SK-N-SH (cell line): Measurements from ENCODE around the gene C1orf141. TPM values are rescaled to one million over a fixed set of nuclear protein-coding genes. Genes with fewer than 3 reads are reported as not detected.

Experiments used
- CTCF ChIA-PET: fragments of 300-600, 350-600 bp; formaldehyde crosslinking; extraction: SDS; loops from one replicate; lab custom pipeline; 2021; lab: Yijun Ruan, JAX
- POLR2A ChIA-PET: fragments of 350-600 bp; sonication (Branson Sonifier 250); formaldehyde crosslinking; extraction: SDS; loops from one replicate; lab custom pipeline; 2020; ENCODE audit warnings: antibody characterized with exemption, inconsistent platforms; lab: Yijun Ruan, JAX
- DNase-seq: peaks from one replicate; pipeline ENCODE4 v3.0.0; 2012
- H2AFZ ChIP-seq: fragments of 200-600 bp; sonication (generic); 2 replicates; pipeline ENCODE4 v1.8.1; 2016; ENCODE audit warnings: antibody characterized with exemption, mild to moderate bottlenecking, low read depth
- H3F3A ChIP-seq: fragments of 200-600 bp; sonication (generic); replicated peaks from 2 replicates; pipeline ENCODE3; 2016; ENCODE audit warnings: antibody characterized with exemption, mild to moderate bottlenecking; ENCODE audit not compliant: insufficient read depth
- H3K27ac ChIP-seq, 2 experiments: fragments of 200-500 bp in 1 of 2; fragments of 200-600 bp in 1 of 2; sonication (Bioruptor generic) in 1 of 2; sonication (generic), shearing (Covaris generic) in 1 of 2; 2 replicates each; pipeline versions ENCODE4 v1.5.1 to v1.6.1; 2014 to 2016; ENCODE audit warnings: low read depth in 2 of 2, inconsistent platforms in 1 of 2, low read length in 1 of 2, mild to moderate bottlenecking in 1 of 2, mixed read lengths in 1 of 2
- H3K27me3 ChIP-seq: fragments of 200-600 bp; sonication (generic), shearing (Covaris generic); 2 replicates; pipeline ENCODE4 v1.6.1; 2016; ENCODE audit warnings: mixed run types; ENCODE audit not compliant: insufficient read depth
- H3K36me3 ChIP-seq, 2 experiments: fragments of 200-500 bp in 1 of 2; fragments of 200-600 bp in 1 of 2; sonication (Bioruptor generic) in 1 of 2; sonication (generic) in 1 of 2; replicated peaks in 1 of 2; 2 replicates each; pipeline versions ENCODE3 to v1.5.1; 2014 to 2016; ENCODE audit warnings: low read length in 1 of 2, mild to moderate bottlenecking in 1 of 2; ENCODE audit not compliant: insufficient read depth in 2 of 2, control insufficient read depth in 1 of 2
- H3K4me1 ChIP-seq, 2 experiments: fragments of 200-500 bp in 1 of 2; fragments of 200-600 bp in 1 of 2; sonication (Bioruptor generic) in 1 of 2; sonication (generic), shearing (Covaris generic) in 1 of 2; 2 replicates each; pipeline versions ENCODE4 v1.5.1 to v1.6.1; 2014 to 2016; ENCODE audit warnings: low read depth in 1 of 2, low read length in 1 of 2, mixed run types in 1 of 2; ENCODE audit not compliant: insufficient read depth in 2 of 2, control insufficient read depth in 1 of 2
- H3K4me2 ChIP-seq: fragments of 200-600 bp; sonication (generic), shearing (Covaris generic); 2 replicates; pipeline ENCODE4 v1.6.1; 2017; ENCODE audit warnings: mixed run types
- H3K4me3 ChIP-seq, 2 experiments: fragments of 200-500 bp in 1 of 2; fragments of 200-600 bp in 1 of 2; sonication (Bioruptor generic) in 1 of 2; sonication (generic), shearing (Covaris generic) in 1 of 2; 2 replicates each; pipeline versions ENCODE4 v1.5.1 to v1.8.1; 2014 to 2016; ENCODE audit warnings: low read depth in 2 of 2, inconsistent platforms in 1 of 2, low read length in 1 of 2, mild to moderate bottlenecking in 1 of 2, mixed read lengths in 1 of 2, moderate library complexity in 1 of 2
- H3K79me2 ChIP-seq: fragments of 200-600 bp; sonication (generic); 2 replicates; pipeline ENCODE4 v1.8.1; 2017; ENCODE audit warnings: mild to moderate bottlenecking; ENCODE audit not compliant: insufficient read depth
- H3K9ac ChIP-seq: fragments of 200-600 bp; sonication (generic); 2 replicates; pipeline ENCODE4 v1.6.1; 2017; ENCODE audit warnings: mixed run types
- H3K9me2 ChIP-seq: fragments of 200-600 bp; sonication (generic); 2 replicates; pipeline ENCODE4 v1.6.1; 2017; ENCODE audit warnings: mixed run types
- H3K9me3 ChIP-seq: fragments of 200-600 bp; sonication (generic); 2 replicates; pipeline ENCODE4 v1.6.1; 2017; ENCODE audit warnings: mixed run types, mild to moderate bottlenecking, moderate library complexity
- H4K20me1 ChIP-seq: fragments of 200-600 bp; sonication (generic); 2 replicates; pipeline ENCODE4 v1.6.1; 2017; ENCODE audit warnings: mild to moderate bottlenecking, mixed run types; ENCODE audit not compliant: insufficient read depth
- CHD2 ChIP-seq: fragments of 150-350 bp; IDR thresholded peaks from 2 replicates; pipeline ENCODE4 v1.6.1; 2018; ENCODE audit warnings: low read length; ENCODE audit not compliant: partially characterized antibody
- CTCF ChIP-seq: fragments of 200-600 bp; sonication (generic); IDR thresholded peaks from 2 replicates; pipeline ENCODE4 v1.6.1; 2017; ENCODE audit warnings: antibody characterized with exemption, mild to moderate bottlenecking, moderate library complexity
- EP300 ChIP-seq, 2 experiments: IDR thresholded peaks; 2 replicates each; pipeline versions ENCODE4 v1.4.0 to v1.6.1; 2012; ENCODE audit warnings: borderline replicate concordance in 1 of 2, low read depth in 1 of 2, low read length in 1 of 2
- EZH2phosphoT487 ChIP-seq: fragments of 200-600 bp; sonication (generic); IDR thresholded peaks from 2 replicates; pipeline ENCODE4 v1.6.1; 2017; ENCODE audit warnings: low read depth, mixed run types, mild to moderate bottlenecking, antibody characterized with exemption, moderate library complexity, borderline replicate concordance
- FOXJ3 ChIP-seq: sonication (generic); formaldehyde crosslinking; IDR thresholded peaks from 2 replicates; pipeline ENCODE4 v1.5.1; 2020; ENCODE audit warnings: mild to moderate bottlenecking, missing genetic modification reagents
- GATA2 ChIP-seq: sonication (generic); formaldehyde crosslinking; IDR thresholded peaks from 2 replicates; pipeline ENCODE4 v1.5.0; 2020; ENCODE audit warnings: mild to moderate bottlenecking, missing genetic modification reagents
- IRF3 ChIP-seq: fragments of 150-350 bp; IDR thresholded peaks from 2 replicates; pipeline ENCODE4 v1.6.1; 2016; ENCODE audit warnings: mild to moderate bottlenecking, low read depth, low read length
- JUND ChIP-seq: IDR thresholded peaks from 2 replicates; pipeline ENCODE4 v1.4.0; 2012
- MAX ChIP-seq: IDR thresholded peaks from 2 replicates; pipeline ENCODE4 v1.4.0; 2012; ENCODE audit warnings: low read depth
- MEF2A ChIP-seq: IDR thresholded peaks from 2 replicates; pipeline ENCODE4 v1.4.0; 2012; ENCODE audit warnings: low read depth, borderline replicate concordance
- NFIC ChIP-seq: IDR thresholded peaks from 2 replicates; pipeline ENCODE4 v1.4.0; 2012; ENCODE audit warnings: borderline replicate concordance
- NRF1 ChIP-seq: IDR thresholded peaks from 2 replicates; pipeline ENCODE4 v1.6.1; 2012; ENCODE audit warnings: low read depth, mild to moderate bottlenecking, low read length
- POLR2AphosphoS5 ChIP-seq: IDR thresholded peaks from 2 replicates; pipeline ENCODE4 v1.6.1; 2012; ENCODE audit warnings: low read depth, low read length
- RAD21 ChIP-seq: IDR thresholded peaks from 2 replicates; pipeline ENCODE4 v1.6.1; 2012; ENCODE audit warnings: mild to moderate bottlenecking, low read length
- RFX5 ChIP-seq: IDR thresholded peaks from 2 replicates; pipeline ENCODE4 v1.6.1; 2012; ENCODE audit warnings: mild to moderate bottlenecking, improper control_type of control experiment, low read length
- RXRA ChIP-seq: IDR thresholded peaks from 2 replicates; pipeline ENCODE4 v1.4.0; 2012; ENCODE audit warnings: low read depth, mild to moderate bottlenecking, borderline replicate concordance
- SIN3A ChIP-seq: IDR thresholded peaks from 2 replicates; pipeline ENCODE4 v1.6.1; 2012; ENCODE audit warnings: low read depth, mild to moderate bottlenecking, low read length, moderate library complexity, borderline replicate concordance
- SMC3 ChIP-seq: IDR thresholded peaks from 2 replicates; pipeline ENCODE4 v1.6.1; 2012; ENCODE audit warnings: low read depth, low read length, improper control_type of control experiment
- TAF1 ChIP-seq: IDR thresholded peaks from 2 replicates; pipeline ENCODE4 v1.6.1; 2012; ENCODE audit warnings: low read depth, mild to moderate bottlenecking, low read length, moderate library complexity, borderline replicate concordance
- USF1 ChIP-seq: IDR thresholded peaks from 2 replicates; pipeline ENCODE4 v1.4.0; 2012; ENCODE audit warnings: low read depth, borderline replicate concordance
- USF2 ChIP-seq: fragments of 150-350 bp; IDR thresholded peaks from 2 replicates; pipeline ENCODE4 v1.6.1; 2017; ENCODE audit warnings: antibody characterized with exemption, low read length, low read depth, borderline replicate concordance
- WGBS: methylation state at CpG from one replicate; pipeline ENCODE4 v1.1.6; 2017; ENCODE audit warnings: low lambda C conversion rate; 5-methylcytosine and 5-hydroxymethylcytosine counted together
- polyA plus RNA-seq, 3 experiments: library from polyadenylated mRNA; depleted of rRNA; stranded (reverse); fragments of >200 nt; gene quantifications; 2 replicates each; pipeline ENCODE4 v1.2.3, GENCODE V29; 2012

The C1orf141 gene
- polyA plus RNA-seq, 1 of the 3 experiments (the other 2 are of a cell fraction), result not detected

GRCh38 chr1:67062412-67062811, 72.4 kb downstream of the C1orf141 start:
- no peak overlapping the region for H3K9ac ChIP-seq
- POLR2A ChIA-PET, result no interaction called here
- CTCF ChIA-PET, result no interaction called here
- no peaks in the 10 kb centered on the region for H3K79me2 ChIP-seq
- no peak overlapping the region for H2AFZ ChIP-seq
- H3K4me1 ChIP-seq, result 0 out of 4 replicates have a peak, but pooled peaks cover 0 to 5% of the 10 kb centered on the region in 2 experiments
- H3K4me2 ChIP-seq, result no peak overlapping the region
- H3K4me3 ChIP-seq, result no peak overlapping the region
- H3K27me3 ChIP-seq, result no peaks in the 10 kb centered on the region
- H3K9me3 ChIP-seq, result no peaks in the 10 kb centered on the region
- no peak for DNase-seq
- no peak overlapping the region for H3K27ac ChIP-seq
- no peaks in the 10 kb centered on the region for H3K9me2 ChIP-seq
- peaks cover 7% of the 10 kb centered on the region for H3F3A ChIP-seq
- TF ChIP-seq RFX5 (no peak), NFIC (no peak), EZH2phosphoT487 (no peak), MAX (no peak), CHD2 (no peak), CTCF (no peak), IRF3 (no peak), USF2 (no peak), NRF1 (no peak), SIN3A (no peak)
- no peaks in the 10 kb centered on the region for H3K36me3 ChIP-seq
- no peaks in the 10 kb centered on the region for H4K20me1 ChIP-seq
- WGBS, result 89% methylated on average over 1 of the region's 1 CpG

- 91% methylated on average over 2 of the region's 2 CpGs for WGBS
- H3K79me2 ChIP-seq, result no peaks in the 10 kb centered on the region
- no peak overlapping the region for H3K27ac ChIP-seq
- H3K27me3 ChIP-seq, result no peaks in the 10 kb centered on the region
- H3K36me3 ChIP-seq, result no peaks in the 10 kb centered on the region
- no peak overlapping the region for H3K4me3 ChIP-seq
- H2AFZ ChIP-seq, result no peak overlapping the region
- no peaks in the 10 kb centered on the region for H4K20me1 ChIP-seq
- 0 out of 4 replicates have a peak, but pooled peaks cover 0 to 5% of the 10 kb centered on the region in 2 experiments for H3K4me1 ChIP-seq
- H3K9me3 ChIP-seq, result no peaks in the 10 kb centered on the region
- POLR2A ChIA-PET, result no interaction called here
- H3K9me2 ChIP-seq, result no peaks in the 10 kb centered on the region
- peaks cover 7% of the 10 kb centered on the region for H3F3A ChIP-seq
- no peak overlapping the region for H3K9ac ChIP-seq
- H3K4me2 ChIP-seq, result no peak overlapping the region
- CTCF ChIA-PET, result no interaction called here
- DNase-seq, result no peak
- TF ChIP-seq EZH2phosphoT487, result no peak
- TF ChIP-seq MEF2A, result no peak
- TF ChIP-seq RXRA, result no peak
- no peak for TF ChIP-seq GATA2
- TF ChIP-seq MAX, result no peak
- no peak for TF ChIP-seq JUND
- no peak for TF ChIP-seq TAF1
- TF ChIP-seq FOXJ3 (CRISPR knock-in tag), result no peak
- TF ChIP-seq USF2, result no peak
- no peak for TF ChIP-seq EP300 (IDR thresholded peaks at IDR 0.05; ENCODE audit: borderline replicate concordance in 1 of 2, low read depth in 1 of 2, low read length in 1 of 2)
- TF ChIP-seq SMC3, result no peak
- no peak for TF ChIP-seq POLR2AphosphoS5
- TF ChIP-seq RAD21, result no peak
- TF ChIP-seq USF1, result no peak
Measured at GRCh38 chr1:67061266-67061665, 73.5 kb downstream of the C1orf141 start.
